Fibroblast of skin of right biceps (primary cell): ENCODE results near the gene AOX1.
A peak's percentile ranks its signal among the peaks of the same experiment; 100 is the strongest.
"Not testable (repeated sequence)": the region's sequence is repeated elsewhere in the genome, so short reads cannot be mapped to it uniquely, and the experiment has no call there.

ENCODE experiments used
- DNase-seq: peaks from one replicate; pipeline ENCODE4 v3.0.0-alpha.2; 2013

AOX1 gene

DNA sequence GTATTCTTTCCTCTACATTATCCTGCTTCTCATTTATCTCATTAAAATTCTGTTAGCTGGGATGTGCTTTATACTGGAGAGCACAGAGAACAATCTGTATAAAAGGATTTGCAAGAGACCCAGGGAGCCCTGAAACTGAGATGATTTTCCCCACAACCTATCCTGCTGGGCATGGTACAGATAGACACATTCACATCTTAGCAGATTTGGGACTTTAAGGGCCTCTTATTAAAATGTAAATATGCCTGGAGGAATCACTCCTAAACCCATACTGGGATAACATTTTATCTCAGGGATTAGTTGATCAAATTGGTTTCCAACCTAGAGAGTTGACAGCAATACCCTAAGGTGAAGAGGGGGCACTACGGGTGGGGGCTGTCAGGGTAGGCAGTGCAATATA, 45.5 kb downstream of the AOX1 start:
- no peak for DNase-seq

DNA sequence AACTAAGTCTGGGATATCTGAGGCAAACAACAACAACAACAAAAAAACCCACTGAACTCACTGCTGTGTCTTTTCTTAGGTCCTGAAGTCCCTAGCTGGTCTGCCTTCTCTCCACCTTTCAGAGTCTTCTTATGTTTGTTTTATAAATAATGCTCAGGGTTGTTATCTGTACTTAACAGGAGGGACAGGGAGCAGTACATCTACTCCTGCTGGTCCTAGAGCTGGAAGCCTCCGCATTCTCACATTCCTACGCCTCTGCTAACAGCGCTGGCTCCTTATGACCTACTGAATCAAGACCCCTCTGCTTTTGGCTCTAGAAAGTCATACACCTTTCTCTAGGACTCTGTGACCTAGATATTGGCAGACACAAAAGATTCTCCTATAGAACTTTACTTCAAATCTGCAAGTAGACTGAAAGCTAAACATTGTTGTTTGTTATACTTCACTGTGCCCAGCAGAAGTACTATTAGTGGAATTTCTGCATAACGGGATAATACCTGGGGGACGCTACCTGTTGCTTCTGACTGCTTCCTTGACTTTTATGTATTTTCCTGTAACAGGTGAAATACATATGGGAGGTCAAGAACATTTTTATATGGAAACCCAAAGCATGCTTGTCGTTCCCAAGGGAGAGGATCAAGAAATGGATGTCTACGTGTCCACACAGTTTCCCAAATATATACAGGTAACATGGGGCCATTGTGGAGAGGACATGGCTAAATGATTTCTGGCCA, 48.6 kb downstream of the AOX1 start:
- no peak for DNase-seq

DNA sequence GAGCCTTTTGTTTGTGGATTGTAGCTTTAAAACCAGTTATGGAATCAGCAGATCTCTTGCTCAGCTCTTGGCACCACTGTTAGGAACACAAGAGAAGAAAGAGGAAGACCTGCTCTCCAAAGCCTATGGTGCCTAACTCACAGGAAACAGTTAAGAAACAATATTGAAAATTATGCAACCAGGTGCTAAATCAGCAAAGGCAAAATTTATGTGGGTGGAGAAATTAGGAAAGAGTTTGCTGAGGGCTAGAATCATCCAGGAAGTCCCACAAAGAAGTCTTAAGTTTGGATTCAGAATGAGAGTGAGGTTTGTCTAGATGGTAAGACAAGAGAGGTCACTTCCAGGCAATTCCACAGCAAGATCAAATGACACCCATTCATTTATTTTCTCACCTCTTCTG, 49.4 kb downstream of the AOX1 start:
- DNase-seq: no peak

DNA sequence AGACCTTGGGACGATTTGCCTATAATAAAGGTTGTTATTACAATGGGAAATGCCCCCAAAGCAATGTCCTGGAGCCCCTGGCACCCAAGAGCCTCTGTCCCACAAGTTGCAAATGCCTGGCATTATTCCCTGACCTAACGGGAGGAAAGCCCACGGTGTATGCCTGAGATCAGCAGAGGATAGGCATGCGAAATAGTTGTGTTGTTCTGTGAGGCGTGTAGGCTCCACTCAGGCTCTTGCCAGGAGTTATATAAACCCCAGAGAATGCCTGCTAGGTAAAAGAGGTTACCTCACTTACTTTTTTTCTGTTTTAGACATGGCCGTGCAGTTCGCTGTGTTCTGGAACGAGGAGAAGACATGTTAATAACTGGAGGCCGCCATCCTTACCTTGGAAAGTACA, 52.1 kb downstream of the AOX1 start:
- no peak for DNase-seq

DNA sequence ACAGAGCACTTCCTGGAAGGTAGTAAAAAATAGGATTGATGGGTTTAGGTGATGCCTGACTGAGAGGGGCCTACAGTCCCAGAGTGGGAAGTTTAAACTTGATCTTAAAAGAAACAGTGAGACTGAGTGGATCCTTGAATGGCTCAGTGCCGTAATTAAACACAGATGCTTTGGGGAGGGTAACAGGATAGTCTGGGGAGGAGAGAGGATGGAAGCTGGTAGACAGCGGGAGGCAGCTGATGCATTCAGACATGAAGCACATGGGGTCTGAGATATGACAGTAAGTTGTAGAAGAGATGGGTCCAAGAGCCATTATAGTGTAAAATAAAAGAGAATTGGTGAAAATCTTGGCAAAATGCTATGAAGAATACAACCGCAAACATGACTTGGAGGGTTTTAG, 54.4 kb downstream of the AOX1 start:
- DNase-seq: peak; percentile 48

DNA sequence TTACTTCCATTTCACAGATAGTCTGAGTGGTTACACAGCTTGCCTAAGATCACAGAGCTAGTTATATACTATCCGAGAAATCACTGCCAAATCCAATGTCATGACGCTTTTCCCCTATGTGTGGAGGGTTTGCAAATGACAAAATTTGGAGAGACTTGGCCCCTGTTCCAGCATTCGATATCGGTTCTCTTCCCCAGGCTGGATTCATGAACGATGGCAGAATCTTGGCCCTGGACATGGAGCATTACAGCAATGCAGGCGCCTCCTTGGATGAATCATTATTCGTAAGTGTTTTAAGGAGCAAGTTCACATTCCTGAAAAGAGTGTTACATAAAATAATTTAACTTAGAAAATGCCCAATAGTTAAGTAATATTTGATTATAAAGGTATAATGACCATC, 55.1 kb downstream of the AOX1 start:
- no peak for DNase-seq

DNA sequence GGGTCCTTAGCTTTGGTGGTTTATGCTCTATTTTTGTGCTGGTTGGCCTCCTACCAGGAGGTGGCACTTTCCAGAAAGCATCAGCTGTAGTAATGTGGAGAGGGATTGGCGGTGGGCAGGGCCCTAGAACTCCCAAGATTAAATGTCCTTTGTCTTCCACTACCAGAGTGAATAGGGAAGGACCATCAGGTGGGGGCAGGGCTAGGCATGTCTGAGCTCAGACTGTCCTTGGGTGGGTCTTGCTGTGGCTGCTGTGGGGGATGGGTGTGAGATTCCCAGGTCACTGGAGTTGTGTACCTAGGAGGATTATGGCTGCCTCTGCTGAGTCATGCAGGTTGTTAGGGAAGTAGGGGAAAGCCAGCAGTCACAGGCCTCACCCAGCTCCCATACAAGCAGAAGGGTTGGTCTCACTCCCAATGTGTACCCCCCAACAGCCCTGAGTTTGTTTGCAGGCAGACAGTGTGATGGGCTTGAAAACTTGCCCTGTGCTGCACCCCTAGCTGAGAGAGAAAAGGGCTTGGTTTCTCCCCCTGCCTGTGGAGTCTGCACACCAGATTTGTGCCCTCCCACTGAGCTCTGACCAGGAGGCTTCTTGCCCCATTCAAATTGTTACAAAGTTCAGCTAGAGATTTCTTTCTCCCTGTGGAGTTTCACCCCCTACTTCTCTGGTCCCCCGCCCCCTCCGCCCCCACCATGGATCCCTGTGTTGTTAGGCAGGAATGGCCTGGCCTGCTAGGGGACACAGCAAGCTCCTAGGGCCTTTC, 62.9 kb downstream of the AOX1 start:
- DNase-seq: not testable (repeated sequence)

DNA sequence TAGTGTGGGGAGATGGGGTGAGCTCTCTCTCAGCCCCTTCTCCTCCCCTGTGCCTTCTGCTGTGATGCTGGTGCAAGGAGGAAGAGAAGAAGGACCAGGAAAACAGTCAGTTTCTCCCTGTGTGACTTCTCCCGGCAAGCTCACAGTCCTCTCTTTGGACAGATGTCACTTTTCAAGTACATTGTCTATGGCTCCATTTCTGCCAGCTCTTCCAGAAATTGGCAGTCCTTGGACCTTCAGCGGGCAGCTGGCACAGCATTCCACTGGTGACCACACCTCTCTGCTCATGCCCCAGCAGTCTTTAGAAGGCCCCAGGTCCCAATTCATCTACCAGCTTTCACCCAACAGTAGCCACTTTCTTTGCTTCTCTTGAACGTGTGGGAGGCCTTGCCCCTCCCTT, 63.9 kb downstream of the AOX1 start:
- no peak for DNase-seq

DNA sequence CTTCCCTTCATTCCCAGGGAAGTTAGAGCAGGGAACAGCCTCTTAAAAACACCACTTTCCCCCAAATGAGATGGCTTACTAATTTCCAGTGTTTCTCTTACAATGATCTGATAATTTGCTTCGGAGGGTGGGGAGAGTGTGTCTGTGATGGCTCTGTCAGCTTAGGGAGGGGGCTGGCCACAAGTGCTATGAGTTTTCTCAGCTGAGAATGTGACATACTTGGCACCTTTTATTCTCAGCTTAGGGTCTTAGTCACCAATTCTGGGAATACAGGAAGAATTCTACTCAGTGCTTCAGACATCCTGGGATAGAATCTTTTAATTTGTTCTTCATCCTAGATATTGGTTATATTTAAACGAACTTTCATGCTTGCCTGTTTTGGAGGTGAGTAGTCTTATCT, 64.4 kb downstream of the AOX1 start:
- DNase-seq: peak; percentile 36

DNA sequence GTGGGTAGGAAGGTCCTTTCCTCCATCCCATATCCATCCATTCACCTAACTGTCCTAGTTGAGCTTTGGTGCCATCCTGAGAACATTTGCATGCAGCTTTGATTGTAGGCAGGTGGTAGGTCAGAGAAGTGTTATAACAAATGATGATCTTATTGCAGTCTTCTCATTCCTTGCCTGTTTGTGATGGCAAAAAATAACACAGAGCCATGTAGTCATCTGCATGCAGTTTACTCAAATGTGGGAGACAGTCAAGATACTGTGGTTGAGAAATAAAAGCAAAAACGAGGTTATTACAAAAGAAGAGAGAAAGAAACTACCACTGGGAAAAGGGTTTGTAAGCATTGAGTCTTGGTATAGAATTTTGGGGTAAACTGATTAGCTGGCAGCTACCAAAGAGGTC, 66.3 kb downstream of the AOX1 start:
- DNase-seq: no peak

DNA sequence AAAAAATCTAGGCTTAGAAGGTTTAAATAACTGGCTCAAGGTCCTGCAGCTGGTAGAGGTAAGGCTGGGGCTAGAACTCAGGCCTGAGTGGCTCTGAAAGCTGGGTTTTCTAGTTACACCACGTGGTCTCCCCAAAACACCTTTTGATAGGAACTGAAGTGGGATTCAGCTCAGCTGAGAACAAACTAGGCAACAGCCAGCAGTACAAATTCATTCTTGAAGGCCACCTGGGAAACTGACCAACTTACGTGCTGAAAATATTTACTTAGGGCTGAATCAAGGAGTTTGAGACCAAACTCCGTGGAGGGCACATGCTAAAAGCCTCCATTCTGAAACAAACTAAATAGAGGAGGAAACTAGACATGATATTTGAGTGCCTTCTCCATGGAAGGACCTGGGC, 67.2 kb downstream of the AOX1 start:
- no peak for DNase-seq

DNA sequence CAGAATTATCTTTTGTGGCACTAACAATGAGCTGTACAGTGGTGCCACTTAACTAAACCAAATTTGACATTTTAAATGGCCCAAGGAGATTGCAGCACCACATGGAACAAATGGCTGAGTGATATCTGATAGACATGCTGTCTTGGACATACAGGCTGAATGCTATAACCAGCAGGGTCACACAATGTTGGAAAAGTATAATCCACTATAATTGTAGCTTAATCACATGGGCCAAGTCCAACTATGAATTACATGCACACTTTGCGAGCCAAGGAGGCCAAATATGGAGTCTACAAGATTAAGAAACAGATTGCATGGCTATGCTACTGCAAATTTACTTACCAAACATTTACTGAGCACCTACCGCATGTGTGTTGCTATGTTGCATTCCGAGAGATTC, 69.0 kb downstream of the AOX1 start:
- no peak for DNase-seq

DNA sequence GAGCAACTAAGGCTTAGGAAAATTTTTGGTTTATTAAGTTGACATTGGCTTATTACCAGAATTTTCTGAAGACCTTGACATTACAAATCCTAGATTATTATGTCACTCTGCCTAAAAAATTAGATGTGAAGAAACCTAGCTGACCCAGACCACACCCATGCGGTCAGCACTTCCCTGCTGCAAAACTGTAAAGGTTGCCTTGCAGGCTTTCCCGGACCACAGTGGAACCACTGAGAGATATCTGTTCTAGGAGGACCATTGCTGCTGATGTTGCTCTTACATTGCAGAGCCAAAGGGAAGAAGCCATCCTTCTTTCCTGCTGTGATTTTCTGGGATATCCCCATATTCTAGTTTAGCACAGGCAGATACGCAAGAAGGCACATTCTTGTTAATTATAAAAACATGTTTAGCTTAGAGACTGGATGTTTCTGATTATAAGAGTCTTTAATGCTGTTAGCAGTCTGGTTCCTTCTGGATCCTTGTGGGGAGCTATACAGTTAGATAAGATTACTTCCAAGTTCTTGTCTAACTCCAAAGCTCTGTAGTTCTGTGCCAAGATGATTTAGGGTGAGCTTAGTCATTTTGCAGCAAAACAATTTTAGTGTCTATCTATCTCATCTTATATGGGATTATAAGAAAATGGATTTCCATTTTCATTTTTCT, 70.2 kb downstream of the AOX1 start:
- DNase-seq: peak; percentile 40

DNA sequence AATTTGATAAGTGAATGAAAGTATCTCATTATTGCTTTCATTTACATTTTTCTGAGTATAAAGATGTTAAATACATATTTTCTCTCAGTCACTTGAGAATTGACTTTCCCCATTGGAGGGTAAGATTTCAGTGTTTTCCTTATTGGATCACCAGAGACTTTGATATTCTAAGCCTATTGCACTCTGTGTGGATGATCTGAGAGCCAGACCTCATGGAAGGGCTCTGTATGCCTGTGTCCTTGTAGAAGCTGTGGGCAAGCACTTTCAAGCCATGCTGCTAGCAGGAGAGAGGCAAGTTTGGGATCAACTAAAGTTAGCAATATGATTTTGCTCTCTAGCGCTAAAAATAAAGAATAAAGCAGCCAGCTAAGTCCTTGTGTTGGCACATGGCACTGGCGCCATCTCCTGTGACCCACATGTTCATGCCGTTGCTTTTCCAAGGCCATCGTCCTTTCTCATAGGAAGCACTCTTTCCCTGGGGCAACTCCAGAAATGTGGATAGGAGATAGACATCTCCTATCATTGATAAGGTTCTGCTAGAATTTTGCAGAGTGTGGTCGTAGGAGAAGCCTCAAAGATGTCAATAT, 72.6 kb downstream of the AOX1 start:
- no peak for DNase-seq

DNA sequence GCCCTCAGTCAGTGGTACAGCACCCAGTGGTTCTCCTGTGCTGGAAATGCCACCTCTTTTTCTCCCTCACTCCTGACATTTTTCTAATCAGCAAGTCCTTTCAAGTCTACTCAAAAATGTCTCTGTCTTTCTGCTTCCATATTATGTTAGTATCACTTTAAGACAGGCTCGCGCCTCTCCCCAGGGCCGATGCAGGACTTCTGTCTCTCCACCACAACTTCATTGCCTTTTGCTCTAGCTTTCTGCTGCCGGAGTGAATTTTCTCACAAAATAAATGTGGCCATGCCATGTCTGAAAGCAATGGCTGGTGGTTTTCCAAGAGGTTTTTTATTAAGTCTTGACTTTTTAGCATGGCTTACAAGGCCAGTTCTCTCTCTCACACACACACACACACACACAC, 73.6 kb downstream of the AOX1 start:
- no peak for DNase-seq

DNA sequence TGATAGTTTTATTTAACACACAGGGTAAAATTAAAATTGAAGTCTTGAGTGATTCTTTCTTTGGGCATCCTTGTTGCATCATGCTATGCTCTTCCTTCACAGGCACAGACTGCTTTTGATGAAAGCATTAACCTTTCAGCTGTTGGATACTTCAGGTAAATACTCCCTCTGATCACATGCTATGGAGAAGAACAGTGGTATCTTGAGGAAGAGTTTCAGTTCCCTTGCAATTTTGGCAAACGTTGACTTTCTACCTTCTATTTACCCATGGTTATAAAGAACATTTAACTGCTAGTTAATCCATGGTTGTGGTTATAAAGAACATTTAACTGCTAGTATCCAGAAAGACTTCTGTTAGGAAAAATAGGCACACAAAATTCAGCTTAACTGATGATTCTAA, 75.7 kb downstream of the AOX1 start:
- no peak for DNase-seq

DNA sequence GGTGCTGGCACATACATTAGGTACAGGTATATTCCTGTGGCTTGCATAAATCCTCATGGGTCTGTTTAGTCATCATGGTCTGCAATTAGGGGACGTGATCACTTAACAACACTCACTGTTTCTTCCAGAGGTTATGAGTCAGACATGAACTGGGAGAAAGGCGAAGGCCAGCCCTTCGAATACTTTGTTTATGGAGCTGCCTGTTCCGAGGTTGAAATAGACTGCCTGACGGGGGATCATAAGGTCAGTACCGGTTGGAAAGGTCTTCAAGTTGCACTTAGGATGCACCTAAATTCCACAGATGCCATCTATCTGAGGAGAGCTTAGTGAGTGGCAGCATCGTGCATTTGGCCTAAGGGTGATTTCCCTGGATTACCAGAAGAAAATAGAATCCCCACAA, 76.9 kb downstream of the AOX1 start:
- peak; percentile 74 for DNase-seq

DNA sequence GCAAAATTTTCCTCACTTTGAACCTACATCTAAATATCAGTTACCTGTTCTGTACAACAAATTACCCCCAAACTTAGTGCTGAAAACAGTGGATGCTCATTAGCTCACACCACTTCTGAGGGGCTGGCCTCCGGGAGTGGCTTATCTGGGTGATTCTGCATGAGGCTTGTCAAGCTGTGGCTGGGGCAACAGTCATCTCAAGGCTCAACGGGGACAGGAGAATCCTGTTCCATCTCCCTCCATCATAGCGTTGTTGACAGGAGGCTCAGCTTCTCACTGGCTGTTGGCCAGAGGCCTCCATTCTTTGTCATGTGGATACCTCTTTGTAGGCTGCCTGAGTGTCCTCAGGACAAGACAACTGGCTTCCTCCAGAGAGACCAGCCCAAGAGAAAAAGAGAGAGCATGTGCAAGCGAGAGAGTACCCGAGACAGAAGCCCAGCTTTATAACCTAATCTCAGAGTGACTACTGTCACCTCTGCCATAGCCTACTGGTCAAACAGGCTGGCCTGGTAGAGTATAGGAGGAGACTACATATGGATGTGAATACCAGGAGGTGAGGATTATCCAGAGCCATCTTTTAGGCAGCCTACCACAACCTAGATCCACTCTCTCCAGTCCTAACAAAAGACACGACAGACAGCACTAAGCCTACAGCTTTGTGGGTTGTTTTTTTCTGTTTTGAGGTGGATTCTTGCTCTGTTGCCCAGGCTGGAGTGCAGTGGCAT, 79.1 kb downstream of the AOX1 start:
- no peak for DNase-seq

DNA sequence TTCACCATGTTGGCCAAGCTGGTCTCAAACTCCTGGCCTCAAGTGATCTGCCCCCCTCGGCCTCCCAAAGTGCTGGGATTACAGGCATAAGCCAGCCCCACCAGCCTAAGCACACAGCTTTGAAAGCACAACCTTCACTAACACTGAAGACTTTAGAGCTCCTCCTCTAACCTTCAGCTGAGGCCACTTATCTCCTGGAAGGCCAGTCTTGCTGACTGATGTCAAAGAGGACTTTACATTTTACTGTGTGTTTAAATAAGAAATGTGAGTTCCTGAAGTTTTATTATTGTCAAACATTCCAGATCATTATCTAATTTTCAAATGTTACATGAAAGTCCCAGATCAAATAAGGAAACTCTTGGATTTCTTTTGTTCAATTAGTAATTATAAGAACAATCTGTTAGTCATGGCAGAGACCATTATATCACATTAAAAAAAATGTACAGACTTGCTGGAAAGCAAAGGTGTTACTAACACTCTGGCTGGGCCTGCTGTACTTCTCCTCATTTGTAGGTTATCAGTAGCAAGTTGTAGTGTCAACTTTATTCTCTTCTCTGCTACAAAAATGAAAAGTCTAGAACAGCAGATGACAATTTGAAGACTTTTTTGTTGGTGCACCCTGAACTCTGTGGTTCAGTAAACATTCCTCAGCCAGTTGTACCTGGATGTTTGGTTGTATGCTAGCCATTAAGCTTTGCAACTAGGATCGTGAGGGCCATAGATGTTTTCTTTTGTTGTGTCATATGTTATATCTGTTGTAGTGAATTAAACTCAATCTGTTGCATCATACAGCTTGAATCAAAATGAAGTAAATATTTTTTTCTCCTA, 80.0 kb downstream of the AOX1 start:
- DNase-seq: no peak

DNA sequence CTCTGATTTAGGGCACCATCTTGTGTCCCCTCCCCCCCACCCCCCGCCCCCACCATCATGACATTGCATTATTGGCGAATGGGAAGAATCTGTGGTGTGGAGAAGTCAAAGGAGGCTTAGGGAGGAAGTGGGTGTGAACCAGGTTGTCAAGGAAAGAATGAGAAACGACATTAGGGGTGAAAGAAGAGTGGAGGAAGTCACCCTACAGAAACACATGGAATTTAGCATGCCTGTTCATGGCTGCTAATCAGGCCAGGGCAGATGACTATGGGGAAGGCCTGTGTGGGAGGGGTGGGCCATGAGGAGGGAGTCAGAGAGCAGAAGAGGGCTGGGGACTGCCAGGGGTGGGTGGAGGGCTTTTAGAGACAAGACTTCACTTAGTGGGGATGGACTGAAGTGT, 81.6 kb downstream of the AOX1 start:
- DNase-seq: no peak

DNA sequence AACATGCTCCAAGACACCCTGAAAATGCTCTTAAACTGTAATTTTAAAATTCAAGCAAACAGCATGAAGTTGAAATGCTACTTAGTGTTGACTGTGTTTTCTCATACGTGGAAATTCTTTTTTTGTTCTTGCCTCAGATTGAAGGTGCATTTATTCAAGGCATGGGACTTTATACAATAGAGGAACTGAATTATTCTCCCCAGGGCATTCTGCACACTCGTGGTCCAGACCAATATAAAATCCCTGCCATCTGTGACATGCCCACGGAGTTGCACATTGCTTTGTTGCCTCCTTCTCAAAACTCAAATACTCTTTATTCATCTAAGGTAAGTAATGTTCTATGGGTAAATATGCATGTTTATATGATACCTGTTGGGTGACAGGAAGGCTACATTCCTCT, 82.7 kb downstream of the AOX1 start:
- no peak for DNase-seq

DNA sequence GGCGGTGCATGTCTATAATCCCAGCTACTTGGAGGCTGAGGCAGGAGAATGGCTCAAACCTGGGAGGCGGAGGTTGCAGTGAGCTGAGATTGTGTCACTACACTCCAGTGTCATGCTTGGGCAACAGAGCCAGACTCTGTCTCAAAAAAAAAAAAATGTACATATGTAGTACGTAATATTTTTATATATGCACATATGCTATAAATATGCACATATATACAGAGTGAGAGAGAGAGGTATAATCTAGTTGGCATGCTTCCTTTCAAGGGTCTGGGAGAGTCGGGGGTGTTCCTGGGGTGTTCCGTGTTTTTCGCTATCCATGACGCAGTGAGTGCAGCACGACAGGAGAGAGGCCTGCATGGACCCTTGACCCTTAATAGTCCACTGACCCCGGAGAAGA, 83.5 kb downstream of the AOX1 start:
- DNase-seq: no peak
